ENCODE data around the gene MTMR12.

- no peak for TF ChIP-seq CTCF (optimal IDR thresholded peaks at IDR 0.05 in 1 of 3, IDR thresholded peaks at IDR 0.05 in 1 of 3, conservative IDR thresholded peaks at IDR 0.05 in 1 of 3; ENCODE audit: extremely low read depth in 1 of 3, insufficient read depth in 2 of 3, low read length in 3 of 3)
- no peak for TF ChIP-seq EZH2 (IDR thresholded peaks at IDR 0.05; ENCODE audit: low read length)
Measured at GRCh38 chr5:32241034-32241783, 71.5 kb downstream of the MTMR12 start.
